ENCODE data around the gene LCN12.

DNA sequence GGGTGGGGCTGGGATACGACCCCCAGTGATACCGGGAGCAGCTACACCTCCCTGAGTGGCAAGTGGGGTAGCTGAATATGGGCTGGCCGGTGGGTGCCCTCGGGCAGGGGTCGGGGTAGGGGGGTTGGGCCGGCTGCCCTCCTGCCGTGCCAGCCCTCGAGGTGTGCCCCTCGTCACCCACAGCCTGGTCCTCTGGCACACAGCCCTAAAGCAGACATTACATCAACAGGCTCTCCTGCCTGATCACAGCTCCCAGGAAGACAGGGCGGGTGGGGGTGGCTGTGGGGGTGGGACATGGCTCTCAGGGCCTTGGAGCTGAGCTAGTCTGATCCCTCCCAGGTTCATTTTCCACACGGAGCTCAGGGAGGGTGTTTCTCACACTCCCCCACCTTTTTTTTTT, 30.8 kb upstream of the LCN12 start:
- TF ChIP-seq POLR2AphosphoS5 (IDR thresholded peaks at IDR 0.05; ENCODE audit: low read depth, low read length), result no peak
- TF ChIP-seq POU2F2 (IDR thresholded peaks at IDR 0.05; ENCODE audit: low read depth, low read length), result no peak

Measured in GM12891 (cell line).